Lower leg skin (tissue), 4 donors: ENCODE data around the gene AAMP. TPM values are rescaled to one million over a fixed set of nuclear protein-coding genes. Genes with fewer than 3 reads are reported as not detected.
"Not testable (repeated sequence)": the region's sequence is repeated elsewhere in the genome, so short reads cannot be mapped to it uniquely, and the experiment has no call there.

Experiments used
- DNase-seq, 2 donors: peaks; one replicate each; pipeline ENCODE4 v3.0.0-alpha.2; 2019; ENCODE audit warnings: low spot score in 2 of 2
- H3K4me3 ChIP-seq: fragments of 200-600 bp; sonication (generic); 2 replicates; pipeline ENCODE4 v1.5.1; 2017; ENCODE audit warnings: mild to moderate bottlenecking, low read depth; ENCODE audit not compliant: poor library complexity, severe bottlenecking
- POLR2A ChIP-seq, 2 donors: fragments of 450-650 bp; IDR thresholded peaks; one replicate each; pipeline ENCODE4 v1.6.1; 2016 to 2017; ENCODE audit warnings: antibody characterized with exemption in 2 of 2, mild to moderate bottlenecking in 1 of 2, moderate library complexity in 1 of 2
- WGBS, 2 donors: methylation state at CpG; one replicate each; pipeline ENCODE4 v1.1.5; 2018; 5-methylcytosine and 5-hydroxymethylcytosine counted together
- intact Hi-C: fragments of 100-400 bp; cut with DNase I; formaldehyde crosslinking; loops from one replicate; pipeline ENCODE4 v1.15.0; 2023; ENCODE audit warnings: low total_unique reads
- total RNA-seq, 4 donors: library from RNA; depleted of rRNA; stranded (reverse); fragments of >200 nt; gene quantifications; one replicate each; pipeline ENCODE4 v1.1.0, GENCODE V29; 2016
- TF ChIP-seq, protein P1 (sequence below), 3 donors: fragments of 450-650 bp; IDR thresholded peaks; one replicate each; pipeline ENCODE4 v1.5.1; 2016; ENCODE audit warnings: antibody characterized with exemption in 3 of 3, mild to moderate bottlenecking in 3 of 3, moderate library complexity in 2 of 3

Gene AAMP
- total RNA-seq, 4 donors from 2014 or later, result 142 to 171 (median 151) TPM

DNA sequence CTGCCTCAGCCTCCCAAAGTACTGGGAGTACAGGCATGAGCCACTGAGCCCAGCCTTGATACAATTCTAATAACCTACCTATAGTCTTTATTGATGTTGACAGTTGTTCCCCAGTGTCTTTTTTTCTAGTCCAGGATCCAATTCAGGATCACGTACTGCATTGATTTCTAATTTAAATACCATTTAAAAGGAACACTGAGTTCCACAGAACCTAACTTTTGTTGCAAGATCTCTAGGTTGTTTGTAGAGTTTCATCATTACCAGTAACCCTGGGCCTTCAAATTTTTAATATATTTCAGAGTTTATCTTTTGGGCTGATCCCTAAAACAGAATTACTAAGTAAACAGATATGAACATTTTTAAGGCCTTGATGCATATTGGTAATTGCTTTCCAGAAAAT lies 43.4 kb upstream of the AAMP start:
- no peak overlapping the region for H3K4me3 ChIP-seq
- intact Hi-C loops, result no loop called here
- TF ChIP-seq, protein P1, sequence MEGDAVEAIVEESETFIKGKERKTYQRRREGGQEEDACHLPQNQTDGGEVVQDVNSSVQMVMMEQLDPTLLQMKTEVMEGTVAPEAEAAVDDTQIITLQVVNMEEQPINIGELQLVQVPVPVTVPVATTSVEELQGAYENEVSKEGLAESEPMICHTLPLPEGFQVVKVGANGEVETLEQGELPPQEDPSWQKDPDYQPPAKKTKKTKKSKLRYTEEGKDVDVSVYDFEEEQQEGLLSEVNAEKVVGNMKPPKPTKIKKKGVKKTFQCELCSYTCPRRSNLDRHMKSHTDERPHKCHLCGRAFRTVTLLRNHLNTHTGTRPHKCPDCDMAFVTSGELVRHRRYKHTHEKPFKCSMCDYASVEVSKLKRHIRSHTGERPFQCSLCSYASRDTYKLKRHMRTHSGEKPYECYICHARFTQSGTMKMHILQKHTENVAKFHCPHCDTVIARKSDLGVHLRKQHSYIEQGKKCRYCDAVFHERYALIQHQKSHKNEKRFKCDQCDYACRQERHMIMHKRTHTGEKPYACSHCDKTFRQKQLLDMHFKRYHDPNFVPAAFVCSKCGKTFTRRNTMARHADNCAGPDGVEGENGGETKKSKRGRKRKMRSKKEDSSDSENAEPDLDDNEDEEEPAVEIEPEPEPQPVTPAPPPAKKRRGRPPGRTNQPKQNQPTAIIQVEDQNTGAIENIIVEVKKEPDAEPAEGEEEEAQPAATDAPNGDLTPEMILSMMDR (IDR thresholded peaks at IDR 0.05), result no peak
- no peak for TF ChIP-seq POLR2A (IDR thresholded peaks at IDR 0.05)
- no peak for DNase-seq
- 89 to 93% methylated on average over 1 of the region's 1 CpG for WGBS, 2 donors

- intact Hi-C loops, result no loop called here
- WGBS, 2 donors, result 40 to 44% methylated on average over 2 of the region's 2 CpGs
- TF ChIP-seq POLR2A (IDR thresholded peaks at IDR 0.05), result no peak
- no peak overlapping the region for H3K4me3 ChIP-seq
- no peak for DNase-seq
These were observed 42.4 kb upstream of the AAMP start for GRCh38 chr2:218312267-218312756.

- DNase-seq, intact Hi-C loops, H3K4me3 ChIP-seq: not testable (repeated sequence)
- 81 to 85% methylated on average over 11 of the region's 11 CpGs for WGBS, 2 donors
These were observed 41.8 kb upstream of the AAMP start for GRCh38 chr2:218311541-218312266.

DNA sequence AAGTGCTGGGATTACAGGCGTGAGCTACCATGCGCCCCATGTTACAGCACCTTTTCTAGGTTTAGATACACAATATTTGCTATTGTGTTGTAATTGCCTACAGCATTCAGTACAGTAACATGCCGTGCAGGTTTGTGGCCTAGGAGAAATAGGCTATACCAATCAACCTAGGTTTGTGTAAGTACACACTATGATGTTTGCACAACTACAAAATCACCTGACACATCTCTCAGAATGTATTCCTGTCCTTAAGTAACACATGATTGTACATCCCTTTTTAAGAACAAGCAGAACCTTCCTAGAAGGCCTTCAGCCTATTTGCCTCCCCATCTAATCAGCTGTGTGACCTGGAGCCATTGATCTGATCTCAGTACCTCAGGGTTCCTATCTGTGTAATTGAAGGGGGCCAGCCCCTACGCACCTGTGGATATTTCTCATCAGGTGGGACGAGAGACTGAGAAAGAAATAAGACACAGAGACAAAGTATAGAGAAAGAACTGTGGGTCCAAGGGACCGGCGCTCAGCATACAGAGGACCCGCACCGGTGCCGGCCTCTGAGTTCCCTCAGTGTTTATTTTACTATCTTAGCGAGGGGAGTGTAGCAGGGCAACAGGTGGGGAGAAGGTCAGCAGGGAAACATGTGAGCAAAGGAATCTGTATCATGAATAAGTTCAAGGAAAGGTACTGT lies 41.1 kb upstream of the AAMP start:
- TF ChIP-seq POLR2A (IDR thresholded peaks at IDR 0.05), result no peak
- TF ChIP-seq, protein P1 (IDR thresholded peaks at IDR 0.05), result no peak
- DNase-seq, result no peak
- 91 to 92% methylated on average over 11 of the region's 11 CpGs for WGBS, 2 donors
- intact Hi-C loops, result no loop called here
- no peak overlapping the region for H3K4me3 ChIP-seq

DNA sequence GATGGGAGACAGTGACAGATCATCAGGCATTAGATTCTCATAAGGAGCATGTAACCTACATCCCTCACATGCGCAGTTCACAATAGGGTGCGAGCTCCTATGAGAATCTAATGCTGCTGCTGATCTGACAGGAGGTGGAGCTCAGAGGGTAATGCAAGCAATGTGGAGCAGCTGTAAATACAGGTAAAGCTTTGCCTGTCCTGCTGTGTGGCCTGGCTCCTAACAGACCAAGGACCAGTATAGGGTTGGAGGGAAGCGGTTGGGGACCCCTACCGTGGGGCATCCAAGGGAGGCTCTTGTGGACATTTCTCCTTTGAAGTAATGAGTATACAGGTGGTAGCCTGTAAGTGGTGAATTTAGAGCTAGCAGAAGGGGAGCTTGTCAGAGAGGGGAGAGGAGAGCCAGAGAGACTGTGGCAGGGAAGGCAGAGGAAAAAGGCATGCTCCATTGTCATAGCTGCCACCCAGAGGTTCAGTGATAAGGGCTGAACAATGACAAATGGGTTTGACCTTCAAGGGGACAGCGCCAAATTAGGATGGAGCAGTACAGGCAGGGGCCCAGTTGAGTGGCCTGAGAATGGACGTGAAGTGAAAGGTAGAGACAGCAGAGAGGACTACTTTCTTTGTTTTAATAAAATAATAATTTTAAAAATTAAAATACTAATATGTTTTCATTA lies 37.6 kb upstream of the AAMP start:
- WGBS, 2 donors, result 89 to 91% methylated on average over 6 of the region's 6 CpGs
- no peak for DNase-seq
- intact Hi-C loops, result loop anchor here (10.0 kb wide), 2 partner anchors 47 to 917 kb away; partner anchors contain the start of genes ANKZF1, ATG9A and CATIP
- TF ChIP-seq, protein P1 (IDR thresholded peaks at IDR 0.05), result no peak
- no peak for TF ChIP-seq POLR2A (IDR thresholded peaks at IDR 0.05)
- no peak overlapping the region for H3K4me3 ChIP-seq

GRCh38 chr2:218306184-218306920 lies 36.4 kb upstream of the AAMP start:
- whole genome bisulfite sequencing, 2 donors, result 87 to 88% methylated on average over 9 of the region's 9 CpGs
- no peak for DNase-seq
- no peak for TF ChIP-seq POLR2A (IDR thresholded peaks at IDR 0.05)
- TF ChIP-seq, protein P1 (IDR thresholded peaks at IDR 0.05), result no peak
- intact Hi-C loops, result loop anchor here (10.0 kb wide), 2 partner anchors 48 to 918 kb away; partner anchors contain the start of genes ANKZF1, ATG9A and CATIP
- H3K4me3 ChIP-seq, result no peak overlapping the region
